Metanephros (tissue), 2 donors: ENCODE data around the gene CMTM4. TPM values are rescaled to one million over a fixed set of nuclear protein-coding genes. Genes with fewer than 3 reads are reported as not detected.

ENCODE experiments used
- small RNA-seq: library from RNA; depleted of rRNA; stranded (forward); fragments of <200 nt; gene quantifications from one replicate; pipeline ENCODE3, GENCODE V24; 2014; ENCODE audit warnings: low replicate concordance
- total RNA-seq: library from RNA; depleted of rRNA; stranded (reverse); fragments of >200 nt; gene quantifications from one replicate; pipeline ENCODE4 v1.2.3, GENCODE V29; 2014

Gene CMTM4
- total RNA-seq = 89.0 TPM

DNA sequence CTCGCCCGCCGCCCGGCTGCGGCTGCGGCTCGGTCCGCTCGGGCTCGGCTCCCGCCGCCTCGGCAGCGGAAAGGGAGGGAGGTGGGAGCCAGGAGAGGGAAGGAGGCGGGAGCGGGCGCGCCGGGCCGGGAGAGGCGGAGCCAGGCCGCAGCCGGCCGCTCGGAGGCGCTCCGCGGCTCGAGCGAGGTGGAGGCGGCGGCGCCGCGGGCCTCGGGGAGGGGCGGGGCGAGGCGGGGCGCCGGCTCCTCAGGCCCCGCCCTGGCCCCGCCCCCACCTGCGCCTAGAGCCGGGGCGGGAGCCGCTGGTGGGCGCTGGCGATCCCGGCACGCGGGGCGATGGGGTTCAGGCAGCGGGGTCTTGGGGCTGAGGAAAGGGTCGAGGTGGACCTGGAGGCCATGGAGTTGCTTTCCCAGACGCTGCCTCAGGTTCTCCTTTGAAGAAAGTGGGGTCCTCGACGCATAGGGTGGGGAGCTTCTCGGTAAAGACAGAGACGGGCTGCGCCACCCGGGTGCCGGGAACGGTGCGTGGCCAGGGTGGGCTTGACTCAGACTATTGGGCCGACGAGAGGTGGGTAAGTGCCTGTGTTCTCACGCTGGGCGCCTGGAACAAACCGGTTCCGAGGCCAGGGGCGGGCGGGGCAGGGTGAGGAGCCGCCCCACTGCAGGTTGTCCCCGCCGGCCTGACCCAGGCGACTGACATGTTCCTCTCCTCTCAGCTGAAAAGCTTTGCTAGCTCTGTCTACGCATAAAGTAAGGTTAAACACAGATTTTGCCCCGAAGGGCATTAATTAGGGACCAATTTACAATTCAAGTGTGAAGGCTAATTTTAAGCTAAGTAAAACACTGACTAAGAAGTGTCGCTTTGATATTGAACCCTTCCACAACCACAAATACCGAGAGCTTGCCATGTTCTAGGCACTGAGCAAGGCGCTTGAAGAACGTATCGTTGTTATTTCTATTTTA, at the start of gene CMTM4:
CMTM4 (minus strand) TSS at position 75 of the 962 bp plus-strand sequence. CDS start 218 bp downstream, outside the sequence.

DNA sequence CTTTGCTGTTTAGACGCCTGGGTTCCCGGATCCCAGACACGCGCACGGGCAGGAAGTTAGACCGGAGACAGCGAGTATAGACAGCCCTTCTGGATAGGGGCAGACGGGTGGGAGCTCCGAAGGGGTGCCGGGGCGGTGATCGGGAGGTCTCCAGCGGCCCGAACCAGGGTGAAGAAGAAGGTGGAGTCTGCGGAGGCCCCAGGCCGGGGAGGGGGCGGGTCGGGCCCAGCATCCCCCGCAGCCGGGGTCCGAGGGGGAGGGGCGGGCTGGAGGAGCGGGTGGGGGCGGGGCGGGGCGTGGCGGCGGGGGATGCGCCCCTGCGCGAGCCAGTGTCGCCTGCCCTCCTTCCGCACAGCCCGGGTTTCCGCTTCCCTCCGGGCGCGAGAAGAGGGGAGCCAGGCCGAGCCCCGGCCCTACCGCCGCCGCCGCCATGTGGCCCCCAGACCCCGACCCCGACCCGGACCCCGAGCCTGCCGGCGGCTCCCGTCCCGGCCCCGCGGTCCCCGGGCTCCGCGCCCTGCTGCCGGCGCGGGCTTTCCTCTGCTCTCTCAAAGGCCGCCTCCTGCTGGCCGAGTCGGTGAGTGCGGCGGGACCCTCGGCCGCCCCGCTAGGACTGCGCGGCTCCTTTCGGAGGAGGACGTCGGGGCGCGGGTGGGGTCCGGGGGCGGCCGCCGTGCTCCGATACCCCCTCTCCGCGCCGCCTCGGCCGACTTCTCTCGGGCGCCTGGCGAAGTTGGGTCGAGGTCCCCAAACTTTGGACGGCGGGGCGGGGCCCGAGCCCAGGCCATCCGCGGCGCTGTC, 92.0 kb downstream of the CMTM4 start, which contains the start of gene CMTM3:
CMTM3 (plus strand) TSS at position 329 of the 801 bp plus-strand sequence; CDS start at position 431, 102 bp downstream.

GRCh38 chr16:66578651-66579531, 117.7 kb downstream of the CMTM4 start, which contains the start of gene CMTM2:
Gene CMTM2, plus strand, starts transcription at chr16:66579463. Its CDS starts 145 bp downstream, at chr16:66579608.

DNA sequence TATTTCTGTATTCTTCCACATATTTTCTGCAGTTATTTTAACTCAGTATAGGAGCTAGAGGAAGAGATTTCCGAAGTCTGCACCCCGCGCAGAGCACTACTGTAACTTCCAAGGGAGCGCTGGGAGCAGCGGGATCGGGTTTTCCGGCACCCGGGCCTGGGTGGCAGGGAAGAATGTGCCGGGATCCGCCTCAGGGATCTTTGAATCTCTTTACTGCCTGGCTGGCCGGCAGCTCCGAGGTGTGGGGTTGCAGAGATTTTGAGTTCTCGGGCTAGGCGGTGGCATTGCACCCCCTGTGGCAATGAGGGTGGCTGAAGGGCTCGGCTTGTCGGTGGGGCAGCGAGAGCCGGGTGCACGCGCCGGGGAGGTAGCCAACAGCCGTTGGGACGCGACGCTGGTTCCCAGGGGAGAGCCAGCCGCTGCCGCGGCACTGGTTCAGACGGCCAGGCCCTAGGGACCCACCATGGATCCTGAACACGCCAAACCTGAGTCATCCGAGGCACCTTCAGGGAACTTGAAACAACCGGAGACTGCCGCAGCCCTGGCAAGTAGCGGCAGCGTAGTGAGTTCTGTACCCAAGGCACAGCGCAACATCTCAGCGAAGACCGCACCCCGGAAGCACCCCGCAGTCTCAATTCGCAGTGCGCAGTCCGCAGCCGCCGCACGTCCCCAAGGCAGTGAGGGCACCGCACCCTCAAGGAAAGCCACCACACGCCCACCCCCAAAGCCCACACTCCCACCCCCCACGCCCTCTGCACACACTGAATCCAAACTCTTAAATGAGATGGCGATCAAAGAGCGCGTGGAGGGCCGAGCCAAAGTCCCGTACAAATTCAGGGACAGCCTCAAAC, 130.3 kb downstream of the CMTM4 start, which contains the start of gene CMTM1:
CMTM1 (plus strand) TSS at position 389 of the 851 bp plus-strand sequence; CDS start at position 464, 75 bp downstream.

Small RNA genes lying within 50 kb of the gene (small RNA-seq; reads per million reads assigned to genes)
- gene CKLF-CMTM1 = not detected

Other genes starting within 250 kb of the CMTM4 start
- gene TK2, start 146.6 kb downstream of the CMTM4 start, total RNA-seq = 29.3 TPM
- gene CKLF, start 144.2 kb downstream of the CMTM4 start, total RNA-seq = 36.8 TPM
- gene CMTM1, start 130.3 kb downstream of the CMTM4 start, total RNA-seq = 4.3 TPM
- gene CMTM2, start 117.3 kb downstream of the CMTM4 start, total RNA-seq = 0.93 TPM
- gene CMTM3, start 92.0 kb downstream of the CMTM4 start, total RNA-seq = 35.4 TPM
- 124 TPM for gene DYNC1LI2, start 54.9 kb upstream of the CMTM4 start, total RNA-seq
- not detected for gene TERB1, start 104.8 kb upstream of the CMTM4 start, total RNA-seq
- 43.7 TPM for gene NAE1, start 134.2 kb upstream of the CMTM4 start, total RNA-seq
- gene CA7, start 147.7 kb upstream of the CMTM4 start, total RNA-seq = 0.12 TPM
- 13.1 TPM for gene PDP2, start 183.8 kb upstream of the CMTM4 start, total RNA-seq
- 479 TPM for gene CDH16, start 222.1 kb upstream of the CMTM4 start, total RNA-seq
- gene RRAD, start 228.8 kb upstream of the CMTM4 start, total RNA-seq = 21.4 TPM
- gene CIAO2B, start 237.7 kb upstream of the CMTM4 start, total RNA-seq = 77.7 TPM
- gene CES2, start 238.8 kb upstream of the CMTM4 start, total RNA-seq = 35.0 TPM